Pericardium fibroblast (primary cell): Measurements from ENCODE around the gene VASH1. TPM values are rescaled to one million over a fixed set of nuclear protein-coding genes. Genes with fewer than 3 reads are reported as not detected.

Experiments
- total RNA-seq: library from RNA; depleted of rRNA; stranded (reverse); fragments of >200 nt; gene quantifications from 2 replicates; pipeline ENCODE4 v1.2.3, GENCODE V29; 2015

VASH1 gene
- total RNA-seq: 6.9 and 7.3 TPM in 2 replicates

GRCh38 chr14:76761136-76761959 lies at the start of gene VASH1:
Gene VASH1 (plus strand): TSS chr14:76761468. CDS start chr14:76762822, 1,354 bp downstream.

GRCh38 chr14:76812422-76813383 lies 51.4 kb downstream of the VASH1 start, which contains the start of gene ANGEL1:
Gene ANGEL1 (minus strand): TSS chr14:76812882. CDS start chr14:76812827, 55 bp downstream.

GRCh38 chr14:76826122-76826521 lies 64.9 kb downstream of the VASH1 start, which contains the start of gene LRRC74A:
Gene LRRC74A (plus strand): TSS chr14:76826408. CDS start chr14:76826698, 290 bp downstream.

Other genes starting within 250 kb of the VASH1 start
- gene ANGEL1, start 51.4 kb downstream of the VASH1 start, total RNA-seq: 6.2 and 7.0 TPM in 2 replicates
- gene LRRC74A, start 64.9 kb downstream of the VASH1 start, total RNA-seq: not detected in 2 replicates